Breast epithelium (tissue), 3 donors: Measurements from ENCODE around the gene RNF150.

Experiments
- CTCF ChIP-seq, 3 donors: fragments of 450-650 bp; IDR thresholded peaks; one replicate each; pipeline ENCODE4 v1.5.1; 2016 to 2017; ENCODE audit warnings: antibody characterized with exemption in 3 of 3, mild to moderate bottlenecking in 3 of 3, moderate library complexity in 3 of 3
- POLR2A ChIP-seq: fragments of 450-650 bp; IDR thresholded peaks from one replicate; pipeline ENCODE4 v1.6.1; 2016; ENCODE audit warnings: antibody characterized with exemption, mild to moderate bottlenecking, moderate library complexity

GRCh38 chr4:141062651-141063050, 70.6 kb downstream of the RNF150 start:
- TF ChIP-seq CTCF (IDR thresholded peaks at IDR 0.05) (no peak), POLR2A (no peak)
